Activated T-cell treated with anti-CD3 and anti-CD28 coated beads, Interleukin-2, amount 50 U/mL, for 1 hour (primary cell): ENCODE measurements around the gene CLNS1A.
A peak's percentile ranks its signal among the peaks of the same experiment; 100 is the strongest.
"Not testable (repeated sequence)": the region's sequence is repeated elsewhere in the genome, so short reads cannot be mapped to it uniquely, and the experiment has no call there.

ENCODE experiments used
- DNase-seq: peaks from one replicate; pipeline ENCODE4 v3.0.0-alpha.2; 2020

CLNS1A gene

GRCh38 chr11:77637345-77638165 is at the start of gene CLNS1A:
CLNS1A (minus strand) TSS chr11:77637794; CDS start chr11:77637714, 80 bp downstream.
- peak; percentile 73 for DNase-seq

GRCh38 chr11:77687088-77687487 is 49.5 kb upstream of the CLNS1A start:
- no peak for DNase-seq

- DNase-seq, result no peak
These were observed 39.5 kb upstream of the CLNS1A start for GRCh38 chr11:77677138-77677537.

GRCh38 chr11:77672264-77672663 is 34.7 kb upstream of the CLNS1A start:
- DNase-seq, result no peak

- DNase-seq, result no peak
These were observed 32.4 kb upstream of the CLNS1A start for GRCh38 chr11:77669848-77670511.

GRCh38 chr11:77668760-77669159 is 31.2 kb upstream of the CLNS1A start:
- DNase-seq, result no peak

- DNase-seq, result no peak
These were observed 27.8 kb upstream of the CLNS1A start for GRCh38 chr11:77665240-77665965.

GRCh38 chr11:77661670-77662069 is 24.1 kb upstream of the CLNS1A start:
- DNase-seq, result no peak

GRCh38 chr11:77660947-77661346 is 23.4 kb upstream of the CLNS1A start:
- DNase-seq, result no peak

GRCh38 chr11:77658213-77659013 is 20.8 kb upstream of the CLNS1A start:
- DNase-seq, result no peak

GRCh38 chr11:77656362-77656761 is 18.8 kb upstream of the CLNS1A start:
- no peak for DNase-seq

- no peak for DNase-seq
These were observed 17.3 kb upstream of the CLNS1A start for GRCh38 chr11:77654770-77655434.

- no peak for DNase-seq
These were observed 12.5 kb upstream of the CLNS1A start for GRCh38 chr11:77650123-77650522.

- DNase-seq, result no peak
These were observed 10.2 kb upstream of the CLNS1A start for GRCh38 chr11:77647654-77648305.

GRCh38 chr11:77644887-77645286 is 7.3 kb upstream of the CLNS1A start:
- DNase-seq, result no peak

GRCh38 chr11:77642228-77642627 is 4.6 kb upstream of the CLNS1A start:
- no peak for DNase-seq

GRCh38 chr11:77636731-77637344 is 756 bp downstream of the CLNS1A start:
- no peak for DNase-seq

- not testable (repeated sequence) for DNase-seq
These were observed 3.7 kb downstream of the CLNS1A start for GRCh38 chr11:77633926-77634325.

GRCh38 chr11:77630157-77630710 is 7.4 kb downstream of the CLNS1A start:
- DNase-seq, result no peak

GRCh38 chr11:77619576-77620198 is 17.9 kb downstream of the CLNS1A start:
- DNase-seq, result no peak
